ENCODE results near the gene MICAL2.

The MICAL2 gene

DNA sequence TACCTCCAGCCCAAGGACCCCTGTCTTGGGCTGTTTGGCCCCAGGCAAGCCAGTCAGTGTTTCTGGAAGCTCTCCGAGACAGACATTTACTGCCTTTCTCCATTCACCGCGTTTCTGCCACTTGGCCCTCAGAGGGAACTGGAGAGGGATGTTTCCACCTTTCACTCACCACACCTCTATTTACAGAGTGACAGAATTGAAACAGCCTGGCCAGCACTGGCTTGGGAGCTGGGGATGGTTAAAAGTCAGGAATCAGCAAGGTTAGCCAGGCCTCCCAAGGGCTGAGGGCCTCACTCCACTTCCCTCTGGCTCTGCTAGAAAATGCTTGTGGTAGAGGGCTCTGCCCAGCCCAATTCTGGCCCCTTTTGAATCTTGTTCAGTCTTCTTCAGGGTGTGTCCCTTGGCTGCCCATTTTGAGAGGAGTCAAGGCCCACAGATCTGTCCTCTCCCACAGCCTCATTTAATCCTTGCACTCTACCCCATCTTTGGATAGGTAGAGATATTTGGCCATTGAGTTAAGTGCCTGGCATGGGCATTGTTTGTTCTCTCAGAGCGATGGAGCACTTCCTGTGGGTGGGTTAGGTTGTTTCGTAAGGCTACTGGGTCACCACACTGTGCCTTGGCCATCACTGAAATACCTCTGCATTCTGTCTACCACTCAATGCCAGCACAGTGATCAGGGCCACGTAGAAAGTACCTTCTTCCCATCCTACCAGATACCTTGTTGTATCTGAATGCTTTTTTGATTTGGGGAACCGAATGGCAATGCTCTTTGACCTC is 119.2 kb downstream of the MICAL2 start:
- no peak for DNase-seq (ENCODE audit: low read depth)

DNA sequence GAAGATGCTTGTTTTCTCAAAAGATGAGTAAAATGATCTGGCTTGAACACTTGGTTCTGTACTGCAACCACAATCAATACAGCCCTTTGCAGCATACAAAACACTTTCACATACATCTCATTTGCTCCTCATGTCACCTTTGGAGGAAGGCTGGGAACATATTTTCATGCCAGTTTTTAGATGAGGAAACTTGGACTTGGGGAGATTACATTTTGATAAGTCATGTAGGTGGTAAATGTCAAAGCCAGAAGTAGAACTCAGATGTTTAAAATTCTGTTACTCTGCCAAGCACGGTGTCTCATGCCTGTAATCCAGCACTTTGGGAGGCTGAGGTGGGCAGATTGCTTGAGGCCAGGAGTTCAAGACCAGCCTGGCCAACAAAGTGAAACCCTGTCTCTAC is 121.8 kb downstream of the MICAL2 start:
- DNase-seq (ENCODE audit: low read depth), result no peak

DNA sequence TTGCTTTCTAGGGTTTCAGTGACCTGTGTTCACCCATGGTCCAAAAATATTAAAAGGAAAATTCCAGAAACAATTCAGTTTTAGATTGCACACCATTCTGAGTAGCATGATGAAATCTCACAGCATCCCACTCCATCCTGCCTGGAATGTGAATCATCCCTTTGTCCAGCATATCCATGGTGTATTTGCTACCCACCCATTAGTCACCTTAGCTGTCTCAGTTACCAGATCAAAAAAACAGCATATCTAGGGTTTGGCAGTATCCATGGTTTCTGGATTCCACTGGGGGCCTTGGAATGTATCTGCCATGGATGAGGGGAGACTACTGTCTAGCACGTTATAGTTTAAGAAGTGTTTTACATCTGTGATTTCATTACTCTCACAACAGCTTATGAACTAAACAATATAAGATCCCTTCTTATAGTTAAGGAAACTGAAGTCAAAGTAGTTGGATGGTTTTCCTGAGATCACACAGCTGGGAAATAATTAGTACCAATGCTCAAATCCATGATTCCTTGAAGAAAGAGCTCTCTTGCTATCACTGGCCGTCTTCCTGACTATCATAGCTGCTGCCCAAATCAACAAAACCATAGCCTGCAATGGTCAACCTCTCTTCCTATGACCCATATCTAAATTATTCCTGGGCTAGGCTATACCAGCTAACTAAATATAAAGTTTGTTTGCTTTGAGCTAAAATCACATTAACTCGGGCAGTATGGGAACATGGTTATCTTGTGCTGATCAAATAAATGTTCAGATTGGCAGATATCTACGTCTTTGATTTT is 122.6 kb downstream of the MICAL2 start:
- no peak for DNase-seq (ENCODE audit: low read depth)

DNA sequence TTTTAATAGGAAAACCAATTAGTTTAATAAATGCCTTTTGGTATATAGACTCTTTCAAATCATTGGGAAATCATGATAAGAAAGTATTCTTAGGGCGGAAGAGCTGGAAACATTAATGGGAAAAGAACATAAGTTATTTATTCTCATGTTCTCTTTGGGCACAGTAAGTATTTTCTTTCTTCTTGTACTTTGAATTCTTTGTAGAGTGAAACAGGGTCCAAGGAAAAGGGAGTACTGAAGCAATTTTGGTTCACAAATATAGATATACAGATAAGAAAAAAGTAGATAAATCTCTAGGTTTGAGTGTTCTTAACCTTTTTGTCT is 123.2 kb downstream of the MICAL2 start:
- DNase-seq (ENCODE audit: low read depth), result no peak

DNA sequence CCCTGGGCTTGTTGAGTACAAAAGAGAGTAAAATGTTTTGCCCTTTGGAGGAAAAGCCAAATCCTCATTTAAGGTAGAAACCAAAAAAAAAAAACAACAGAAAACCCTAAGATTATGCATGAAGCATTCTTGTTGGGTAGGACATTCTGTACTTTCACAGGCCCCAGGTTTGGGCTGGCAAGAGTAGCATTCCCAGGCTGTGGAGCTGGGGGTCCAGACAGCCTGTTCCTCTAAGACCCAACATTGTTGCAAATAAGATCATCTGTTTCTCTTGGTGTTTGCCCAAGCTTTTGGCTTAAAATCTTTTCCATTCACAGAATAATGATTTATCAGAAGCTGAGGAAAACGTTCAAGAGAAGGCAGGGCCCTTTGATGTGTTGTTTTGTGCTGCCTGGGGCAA is 123.8 kb downstream of the MICAL2 start:
- no peak for DNase-seq (ENCODE audit: low read depth)

DNA sequence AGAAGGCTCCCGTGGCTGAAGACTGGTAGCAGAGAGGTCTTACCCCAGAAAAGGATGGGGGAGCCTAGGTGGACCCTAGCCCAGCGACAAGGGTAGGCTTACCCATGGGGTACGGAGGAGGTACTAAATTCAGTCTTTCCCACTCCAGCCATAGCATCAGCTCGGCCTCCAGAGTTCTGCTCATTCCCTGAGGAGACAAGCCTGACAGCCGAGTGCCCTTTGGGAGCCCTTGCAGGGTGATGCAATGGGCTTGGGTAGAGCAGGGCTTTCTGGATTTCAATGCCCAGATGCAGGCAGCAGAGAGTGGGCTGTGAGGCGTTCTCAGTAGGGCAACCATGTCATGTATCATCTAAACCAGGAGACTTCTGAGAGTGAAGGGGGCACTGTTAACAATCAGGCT is 124.7 kb downstream of the MICAL2 start:
- no peak for DNase-seq (ENCODE audit: low read depth)

DNA sequence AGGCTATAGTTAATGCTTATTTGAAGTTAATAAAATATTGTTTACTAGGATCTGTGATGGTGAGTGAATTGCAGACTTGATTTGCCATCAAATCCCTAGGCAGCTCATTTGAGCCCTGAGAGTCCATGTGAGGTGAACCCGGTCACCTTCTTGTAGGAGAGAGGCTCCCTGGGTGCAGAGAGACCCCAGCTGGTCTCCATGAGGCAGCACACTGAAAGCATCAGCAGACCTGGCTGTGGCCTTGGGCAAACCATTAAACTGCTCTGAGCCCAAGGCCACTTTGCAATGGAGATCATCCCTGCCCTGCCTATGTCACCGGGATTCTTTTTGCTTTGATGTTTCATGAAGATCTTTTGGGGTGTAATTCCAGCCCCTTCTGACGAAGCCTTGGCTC is 125.2 kb downstream of the MICAL2 start:
- no peak for DNase-seq (ENCODE audit: low read depth)

DNA sequence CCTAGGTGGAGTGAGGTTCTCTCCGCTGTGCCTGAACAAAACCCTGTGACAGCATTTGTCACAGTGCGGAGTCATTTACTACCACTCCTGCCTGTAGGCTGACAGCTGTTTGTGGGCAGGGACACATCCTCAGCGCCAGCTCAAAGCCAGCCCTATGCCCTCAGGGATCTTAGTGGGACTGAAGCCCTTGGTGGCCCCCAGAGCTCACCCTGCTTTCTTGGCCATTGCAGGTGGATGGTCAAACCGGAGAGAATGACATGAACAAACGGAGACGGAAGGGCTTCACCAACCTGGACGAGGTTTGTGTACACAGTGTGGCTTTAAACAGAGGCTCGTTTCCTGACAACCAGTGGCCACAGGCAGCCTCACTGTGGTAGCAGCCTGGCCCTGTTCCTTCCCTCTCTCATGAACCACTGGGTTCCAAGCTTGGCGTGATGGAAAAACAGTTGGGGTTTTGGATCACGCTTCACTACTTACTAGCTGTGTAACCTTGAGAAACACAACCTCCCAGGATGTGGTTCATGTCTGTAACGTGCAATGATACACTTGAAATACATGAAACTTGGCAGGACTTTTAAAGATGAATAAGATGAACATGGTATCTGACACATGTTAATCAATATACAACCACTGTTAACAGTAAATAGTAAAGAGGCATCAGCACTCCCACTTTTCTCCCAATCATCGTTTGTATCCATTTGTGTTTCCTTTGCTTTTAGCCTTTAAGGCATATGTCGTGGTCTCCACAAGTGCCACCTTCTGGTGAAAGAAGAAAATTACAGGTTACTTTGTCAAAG is 125.8 kb downstream of the MICAL2 start:
- peak; percentile 13 for DNase-seq (ENCODE audit: low read depth)

DNA sequence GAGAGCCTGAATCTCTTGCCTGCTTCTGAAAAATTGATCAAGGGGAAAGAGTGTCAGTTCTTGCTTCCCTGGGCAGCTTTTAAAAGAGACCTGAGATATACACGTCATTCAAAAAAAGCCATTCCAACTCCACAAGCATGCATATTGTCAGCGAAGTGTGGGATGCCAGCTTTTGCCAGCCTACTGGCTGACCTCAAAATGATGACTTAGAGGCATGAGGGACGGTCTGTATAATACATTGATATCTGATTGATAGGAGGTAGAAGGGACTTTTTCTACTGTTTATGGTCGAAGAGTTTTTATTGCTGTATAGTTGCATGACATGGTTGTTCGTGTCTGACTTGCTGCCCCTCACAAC is 126.3 kb downstream of the MICAL2 start:
- no peak for DNase-seq (ENCODE audit: low read depth)

DNA sequence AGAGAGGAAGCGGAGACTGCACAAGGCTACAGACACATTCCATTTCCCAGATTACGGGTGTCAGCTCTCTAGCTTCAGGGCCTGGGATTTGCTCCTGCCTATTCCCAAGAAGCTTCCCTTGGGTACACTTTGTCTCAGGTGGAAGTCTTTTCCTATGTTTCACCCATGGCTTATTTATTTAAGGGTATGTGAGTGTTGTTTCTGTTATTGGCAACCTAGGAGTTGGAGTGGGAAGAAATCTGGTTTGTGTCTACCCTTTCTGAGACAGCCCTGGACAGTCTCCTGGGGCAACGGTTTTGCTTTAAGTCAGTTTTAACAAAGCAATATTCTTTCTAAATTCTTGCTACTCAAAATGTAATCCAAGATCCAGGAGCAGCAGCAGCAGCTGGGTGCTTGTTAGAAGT is 127.0 kb downstream of the MICAL2 start:
- no peak for DNase-seq (ENCODE audit: low read depth)

DNA sequence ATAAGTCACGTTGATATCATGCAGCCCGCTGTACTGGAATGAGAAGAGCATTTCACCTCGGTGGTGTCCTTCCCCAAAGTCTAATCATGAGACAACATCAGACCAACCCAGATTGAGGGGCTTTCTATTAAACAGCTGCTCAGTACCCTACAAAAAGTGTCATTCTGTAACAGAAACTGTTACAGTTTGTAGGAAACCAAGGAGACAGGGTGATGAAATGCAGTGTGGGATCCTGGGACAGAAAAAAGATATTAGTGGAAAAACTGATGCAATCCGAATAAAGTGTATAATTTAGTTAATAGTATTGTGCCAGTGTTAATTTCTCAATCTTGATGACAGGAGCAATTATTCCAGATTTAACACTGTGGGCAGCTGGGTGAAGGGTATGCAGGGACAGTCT is 128.0 kb downstream of the MICAL2 start:
- no peak for DNase-seq (ENCODE audit: low read depth)

DNA sequence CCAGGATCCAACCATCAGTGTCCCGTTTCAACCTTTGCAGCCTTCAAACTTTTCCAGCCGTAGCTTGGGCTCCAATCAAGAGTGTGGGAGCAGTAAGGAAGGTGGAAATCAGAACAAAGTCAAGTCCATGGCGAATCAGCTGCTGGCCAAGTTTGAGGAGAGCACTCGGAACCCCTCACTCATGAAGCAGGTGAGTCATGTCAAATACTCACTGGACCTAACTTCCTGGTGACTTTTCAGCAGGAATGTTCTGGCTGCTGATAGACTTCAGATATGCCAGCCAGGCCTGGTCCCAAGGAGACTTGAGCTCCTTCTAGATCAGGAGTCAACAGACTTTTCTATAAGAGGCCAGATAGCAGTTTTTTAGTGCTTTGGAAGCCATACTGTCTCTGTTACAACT is 129.0 kb downstream of the MICAL2 start:
- no peak for DNase-seq (ENCODE audit: low read depth)

DNA sequence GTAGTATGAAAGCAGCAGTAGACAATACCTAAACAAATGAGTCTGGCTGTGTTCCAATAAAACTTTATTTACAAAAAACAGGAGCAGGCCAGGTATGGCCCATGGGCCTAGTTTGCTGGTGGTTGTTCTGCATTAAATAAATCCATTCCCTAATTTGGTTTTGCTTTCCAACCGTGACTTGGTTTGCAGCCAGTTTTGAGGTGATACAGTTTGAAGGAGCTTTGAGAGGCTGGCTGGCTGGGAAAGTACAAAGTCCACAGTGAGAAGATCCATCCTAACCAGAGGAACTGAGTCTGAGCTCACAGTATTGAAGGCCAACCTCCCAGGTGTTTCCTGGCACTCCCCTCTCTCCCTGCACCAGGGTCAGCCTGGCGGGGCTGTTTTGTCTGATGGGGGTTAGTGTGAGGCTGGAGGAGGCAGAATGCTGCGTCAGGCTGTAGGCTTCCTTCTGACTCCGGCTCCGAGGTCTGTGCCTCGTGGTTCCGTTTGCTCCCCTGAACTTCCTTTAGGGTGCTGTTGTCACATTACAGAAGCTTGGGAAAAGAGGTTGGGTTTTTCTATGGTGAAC is 129.5 kb downstream of the MICAL2 start:
- no peak for DNase-seq (ENCODE audit: low read depth)

DNA sequence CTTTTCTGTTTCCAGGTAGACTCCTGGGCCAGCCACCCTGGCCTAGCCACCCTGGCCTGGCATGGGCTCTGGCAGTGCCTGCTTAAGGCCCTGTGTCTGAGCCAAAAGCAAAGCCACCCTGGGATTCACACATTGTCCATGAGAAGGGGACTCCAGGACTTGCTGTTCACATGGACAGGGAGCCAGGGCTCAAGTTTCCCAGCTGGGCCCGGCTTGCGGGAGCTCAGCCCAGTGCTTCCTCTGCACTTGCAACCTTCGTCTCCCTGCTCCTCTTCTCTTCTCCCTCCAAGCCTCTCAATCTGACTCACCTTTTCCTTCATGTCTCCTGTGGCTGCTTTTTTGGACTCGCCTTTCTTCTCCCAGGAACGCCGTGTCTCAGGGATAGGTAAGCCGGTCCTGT is 130.3 kb downstream of the MICAL2 start:
- no peak for DNase-seq (ENCODE audit: low read depth)

DNA sequence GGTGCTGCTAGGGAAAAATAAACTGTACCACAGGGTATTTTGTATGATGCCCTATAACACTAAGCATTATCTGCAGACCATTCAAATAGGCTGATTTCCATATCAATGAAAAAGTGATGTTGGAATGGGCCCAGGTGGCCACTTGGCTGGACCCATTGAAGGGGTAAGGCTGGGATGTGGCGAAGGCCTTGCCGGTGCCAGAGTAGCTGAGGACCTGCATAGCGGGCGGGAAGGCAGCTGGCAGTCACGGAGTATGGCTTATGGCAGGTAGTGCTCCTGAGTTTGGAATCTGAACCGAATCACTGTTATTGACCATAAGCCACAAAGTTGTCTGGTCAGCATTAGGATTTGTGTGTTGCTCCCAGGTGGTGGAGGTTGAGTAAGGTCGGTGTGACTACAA is 131.0 kb downstream of the MICAL2 start:
- DNase-seq (ENCODE audit: low read depth), result no peak

DNA sequence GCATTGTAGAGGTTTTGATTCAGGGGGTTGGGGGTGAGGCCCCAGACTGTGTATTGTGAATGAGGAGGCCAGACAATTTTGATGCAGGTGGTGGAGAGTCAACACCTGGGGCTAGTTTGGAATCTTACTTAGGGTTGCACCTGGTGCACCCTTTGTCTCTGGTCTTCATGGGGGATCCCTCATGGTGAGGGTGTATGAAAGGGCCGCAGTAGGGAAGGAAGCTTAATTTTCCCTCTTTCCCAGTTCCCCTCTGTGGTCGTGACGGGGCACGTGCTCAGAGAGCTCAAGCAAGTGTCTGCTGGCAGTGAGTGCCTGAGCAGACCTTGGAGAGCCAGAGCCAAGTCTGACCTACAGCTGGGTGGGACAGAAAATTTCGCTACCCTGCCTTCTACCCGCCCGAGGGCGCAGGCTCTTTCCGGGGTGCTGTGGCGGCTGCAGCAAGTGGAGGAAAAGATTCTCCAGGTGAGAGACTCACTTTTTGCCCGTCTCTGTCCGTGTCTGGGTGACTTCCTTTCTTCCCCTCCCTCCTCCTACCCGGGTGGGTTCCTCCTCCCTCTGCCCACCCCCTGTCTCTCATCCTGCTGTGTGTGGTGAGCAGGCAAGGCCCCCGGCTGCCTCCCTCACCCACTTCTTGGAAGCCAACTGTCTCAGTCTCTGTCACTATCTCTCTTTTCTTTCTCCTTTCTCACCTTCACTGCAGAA is 131.7 kb downstream of the MICAL2 start:
- DNase-seq (ENCODE audit: low read depth), result no peak

DNA sequence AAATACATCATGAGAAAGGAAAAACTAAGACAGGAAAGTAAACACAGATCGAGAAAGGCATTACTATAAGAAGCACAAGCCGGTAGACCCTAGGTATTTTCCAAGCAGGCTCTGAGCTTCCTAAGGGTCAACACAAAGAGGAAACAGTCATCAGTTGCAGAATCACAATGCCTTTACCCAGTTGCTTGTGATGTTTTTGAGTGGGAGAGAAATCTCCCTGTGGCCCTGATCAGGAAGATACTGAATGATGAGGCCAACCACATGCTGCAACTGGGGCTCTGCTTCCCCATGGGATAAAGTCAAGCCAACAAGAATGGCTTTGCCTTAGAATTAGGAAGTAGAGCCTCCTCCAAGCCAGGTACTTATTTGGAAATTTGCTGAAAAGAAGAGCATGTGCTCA is 132.6 kb downstream of the MICAL2 start:
- no peak for DNase-seq (ENCODE audit: low read depth)

DNA sequence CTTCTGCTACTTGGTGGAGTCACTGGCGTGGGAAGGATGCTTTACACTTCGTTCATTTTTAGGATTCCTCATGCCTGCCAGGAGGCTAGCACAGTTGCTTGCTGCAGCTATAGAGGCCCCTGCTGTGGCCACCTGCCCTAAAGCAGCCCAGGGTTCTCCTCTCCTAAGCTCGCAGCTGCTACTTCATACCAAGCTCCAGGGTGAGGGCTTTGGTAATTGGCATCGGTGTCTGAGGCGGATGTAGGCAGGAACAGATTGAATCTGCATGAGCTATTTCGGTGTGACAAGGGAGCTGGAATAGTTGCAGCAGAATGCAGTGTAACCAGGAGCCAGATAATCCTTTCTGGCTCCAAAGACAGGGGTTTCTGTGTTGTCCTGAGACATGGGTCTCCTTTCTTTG is 133.1 kb downstream of the MICAL2 start:
- DNase-seq (ENCODE audit: low read depth), result no peak

DNA sequence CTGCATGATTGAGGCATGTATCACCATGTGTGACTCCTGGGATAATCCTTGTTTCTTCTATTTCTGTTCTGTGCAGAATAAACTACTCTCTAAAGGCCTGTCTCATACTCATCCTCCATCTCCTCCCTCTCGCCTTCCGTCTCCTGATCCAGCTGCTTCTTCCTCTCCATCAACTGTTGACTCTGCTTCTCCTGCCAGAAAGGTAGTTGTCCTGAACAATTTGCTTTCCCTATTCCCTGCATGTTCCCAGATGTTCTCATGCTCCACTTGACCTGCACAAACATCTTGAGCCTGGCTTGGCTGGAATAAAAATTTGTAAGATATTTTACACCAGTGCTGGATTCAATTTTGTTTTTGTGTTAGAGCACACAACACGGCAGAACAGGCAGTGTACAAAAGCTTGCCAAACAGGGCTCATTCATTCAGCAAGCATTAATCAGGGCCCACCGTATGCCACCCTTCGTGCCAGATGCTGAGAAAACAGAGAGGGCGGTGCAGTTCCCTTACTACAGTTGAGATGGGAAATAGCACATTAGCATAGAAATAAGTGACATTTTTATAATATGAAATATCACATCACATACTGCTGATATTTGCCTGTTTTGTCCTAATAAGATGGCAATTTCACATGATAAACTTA is 133.6 kb downstream of the MICAL2 start:
- DNase-seq (ENCODE audit: low read depth), result no peak

DNA sequence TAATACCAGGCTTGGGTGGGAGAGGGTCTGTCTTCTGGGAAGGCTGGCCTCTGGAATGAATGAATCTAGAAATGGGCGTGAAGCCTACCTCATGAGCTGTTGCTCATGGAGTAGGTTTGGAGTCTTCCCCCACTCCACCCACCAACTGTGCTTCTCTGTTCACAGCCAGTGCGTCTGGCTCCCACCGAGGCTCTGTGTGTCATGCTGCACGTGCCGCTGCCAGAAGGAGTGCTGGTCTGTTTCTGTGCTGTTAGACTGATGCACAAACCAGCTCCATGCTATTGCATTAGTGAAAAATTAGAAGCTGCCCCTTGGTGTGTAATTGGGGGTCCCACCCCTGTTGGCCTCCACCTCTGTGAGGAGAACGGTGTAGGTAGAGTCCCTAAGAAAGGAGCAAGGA is 134.7 kb downstream of the MICAL2 start:
- DNase-seq (ENCODE audit: low read depth), result no peak

DNA sequence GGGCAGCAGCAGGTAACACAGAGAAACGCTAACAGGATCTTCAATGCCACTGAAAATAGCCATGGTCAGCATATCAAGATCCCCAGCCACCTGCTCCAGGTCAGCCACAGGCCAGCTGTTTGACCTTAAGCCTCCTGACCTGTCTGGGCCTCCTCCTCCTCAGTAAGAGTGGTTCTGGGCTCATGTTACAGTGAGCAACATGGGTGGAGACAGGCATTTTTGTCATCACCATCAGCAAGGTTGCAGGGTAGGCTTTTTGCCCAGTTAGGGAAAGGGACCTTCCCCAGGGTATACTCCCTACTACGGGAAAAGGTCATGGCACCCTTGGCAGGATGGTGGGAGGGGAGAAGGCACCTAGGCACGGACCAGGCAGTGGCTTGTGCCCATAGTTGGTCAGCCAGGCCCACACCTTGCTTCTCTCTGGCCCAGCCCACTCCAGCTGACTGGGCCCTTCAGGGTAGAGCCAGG is 135.2 kb downstream of the MICAL2 start:
- no peak for DNase-seq (ENCODE audit: low read depth)

DNA sequence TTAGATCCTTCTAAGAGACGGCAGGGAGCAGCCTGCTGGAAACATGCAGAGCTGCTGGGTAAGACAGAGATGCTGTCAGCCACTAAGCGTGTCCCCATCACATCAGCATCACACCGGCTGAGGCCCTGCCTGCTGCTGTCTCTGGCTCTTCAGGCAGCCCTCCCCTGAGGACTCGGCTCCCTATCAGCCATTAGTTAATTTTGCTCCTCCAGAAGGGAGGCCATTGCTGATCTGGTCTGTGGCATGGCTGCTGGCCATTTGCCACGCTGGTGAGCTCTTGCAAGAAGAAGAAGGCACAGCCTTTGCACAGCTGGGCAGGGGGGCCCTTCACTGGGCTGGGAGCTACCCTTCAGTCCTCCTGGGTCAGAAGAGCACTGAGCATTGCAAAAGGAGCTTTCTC is 135.8 kb downstream of the MICAL2 start:
- DNase-seq (ENCODE audit: low read depth), result no peak

Data from activated T-helper 9 cell treated with anti-CD3 and anti-CD28 coated beads, Interleukin-2, amount 50 U/mL, for 16 hours (primary cell).